ENCODE data around the gene ZFC3H1.

Gene ZFC3H1

GRCh38 chr12:71639341-71639760 is 24.3 kb downstream of the ZFC3H1 start:
- DNase-seq (ENCODE audit: low spot score): peak; percentile 11

DNA sequence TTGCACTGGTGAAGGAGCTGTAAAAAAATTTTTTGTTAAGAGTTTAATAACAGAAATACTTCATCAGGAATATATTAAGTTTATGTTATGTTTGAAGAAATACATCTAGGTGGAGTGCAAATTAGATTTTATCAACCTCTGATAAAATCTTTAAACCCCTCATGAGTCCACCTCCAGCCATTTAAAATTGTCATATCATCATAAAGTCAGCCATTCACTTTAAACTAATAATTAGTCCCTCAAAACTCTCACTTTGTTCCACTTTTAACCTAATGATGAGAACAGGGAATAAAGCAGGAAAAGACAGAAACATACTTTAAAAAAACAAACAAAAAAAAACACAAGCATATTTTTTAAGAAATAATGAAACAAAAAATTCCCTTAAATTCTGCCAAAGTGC is 25.1 kb downstream of the ZFC3H1 start:
- no peak for DNase-seq (ENCODE audit: low spot score)

DNA sequence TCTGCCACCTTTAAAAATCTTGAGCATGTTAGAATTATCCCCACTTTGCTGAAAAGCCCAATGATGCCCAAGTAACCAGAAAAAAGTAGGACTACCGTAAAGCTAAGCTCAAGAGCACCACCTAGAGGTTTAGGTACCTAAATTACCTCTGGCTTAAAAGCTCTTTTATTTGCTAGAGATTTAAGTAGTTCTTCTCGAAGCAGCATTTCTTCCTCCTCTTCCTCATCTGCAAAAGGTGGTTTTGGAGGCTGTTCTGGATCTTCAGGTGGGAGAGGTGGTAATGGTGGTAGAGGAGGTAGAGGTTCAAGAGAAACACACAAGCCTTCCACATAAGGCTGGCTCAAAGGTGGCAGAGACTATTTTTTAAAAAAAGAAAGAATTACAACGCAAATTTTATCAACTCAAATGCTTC is 26.9 kb downstream of the ZFC3H1 start:
- DNase-seq (ENCODE audit: low spot score): peak; percentile 68

- no peak for DNase-seq (ENCODE audit: low spot score)
Measured at GRCh38 chr12:71627438-71628002, 36.1 kb downstream of the ZFC3H1 start.

DNA sequence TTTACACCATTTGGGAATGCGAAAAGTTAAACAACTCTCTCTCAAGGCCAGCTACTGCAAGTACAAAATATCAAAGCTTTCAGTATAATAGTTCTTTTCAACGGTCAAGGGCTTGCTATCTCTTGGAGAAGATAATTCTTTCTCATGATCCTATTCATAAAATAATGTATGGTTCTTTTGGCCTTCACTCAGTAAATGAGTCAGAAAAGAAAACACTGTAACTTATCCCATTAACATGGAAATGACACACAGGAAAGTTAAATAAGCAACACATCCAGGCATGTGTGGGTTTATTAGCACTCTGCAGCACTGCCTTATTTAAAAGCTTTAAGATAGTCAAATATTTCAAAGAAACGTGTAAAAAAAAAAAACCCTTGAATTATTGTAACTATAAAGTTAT is 36.9 kb downstream of the ZFC3H1 start:
- DNase-seq (ENCODE audit: low spot score): no peak

DNA sequence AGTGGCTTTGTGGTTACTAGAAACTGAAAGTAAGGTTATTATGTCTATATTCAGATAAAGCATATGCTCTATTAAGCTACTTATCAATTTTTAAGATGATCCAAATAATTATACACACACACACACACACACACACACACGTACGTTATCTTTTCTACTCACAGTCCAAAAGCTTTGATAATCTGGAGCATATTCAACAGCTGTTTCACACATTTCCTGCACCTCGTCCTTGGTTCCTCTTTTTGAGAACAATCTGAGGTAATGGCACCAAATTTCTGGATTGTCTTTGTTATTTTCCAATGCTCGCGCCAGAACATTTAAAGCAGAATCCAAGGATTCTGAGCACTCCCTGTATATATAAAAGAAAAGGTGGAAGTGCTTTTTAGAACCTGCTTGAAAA is 37.5 kb downstream of the ZFC3H1 start:
- DNase-seq (ENCODE audit: low spot score): no peak

DNA sequence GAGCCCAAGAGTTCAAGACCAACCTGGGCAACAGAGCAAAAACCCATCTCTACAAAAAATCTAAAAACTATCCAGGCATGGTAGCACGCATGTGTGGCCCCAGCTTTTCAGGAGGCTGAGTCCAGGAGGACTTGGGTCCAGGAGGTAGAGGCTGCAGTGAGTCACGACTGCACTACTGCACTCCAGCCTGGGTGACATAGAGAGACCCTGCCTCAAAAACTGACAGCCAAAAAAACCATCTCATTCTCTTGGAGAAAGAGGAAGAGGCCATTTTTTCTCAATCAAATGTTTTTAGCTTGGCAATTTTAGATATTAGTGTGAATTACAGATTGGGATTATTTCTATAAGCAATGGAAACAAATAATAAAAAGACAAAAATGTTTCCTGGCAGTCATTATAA is 38.2 kb downstream of the ZFC3H1 start:
- no peak for DNase-seq (ENCODE audit: low spot score)

- DNase-seq (ENCODE audit: low spot score): no peak
Measured at GRCh38 chr12:71621938-71622337, 41.7 kb downstream of the ZFC3H1 start.

DNA sequence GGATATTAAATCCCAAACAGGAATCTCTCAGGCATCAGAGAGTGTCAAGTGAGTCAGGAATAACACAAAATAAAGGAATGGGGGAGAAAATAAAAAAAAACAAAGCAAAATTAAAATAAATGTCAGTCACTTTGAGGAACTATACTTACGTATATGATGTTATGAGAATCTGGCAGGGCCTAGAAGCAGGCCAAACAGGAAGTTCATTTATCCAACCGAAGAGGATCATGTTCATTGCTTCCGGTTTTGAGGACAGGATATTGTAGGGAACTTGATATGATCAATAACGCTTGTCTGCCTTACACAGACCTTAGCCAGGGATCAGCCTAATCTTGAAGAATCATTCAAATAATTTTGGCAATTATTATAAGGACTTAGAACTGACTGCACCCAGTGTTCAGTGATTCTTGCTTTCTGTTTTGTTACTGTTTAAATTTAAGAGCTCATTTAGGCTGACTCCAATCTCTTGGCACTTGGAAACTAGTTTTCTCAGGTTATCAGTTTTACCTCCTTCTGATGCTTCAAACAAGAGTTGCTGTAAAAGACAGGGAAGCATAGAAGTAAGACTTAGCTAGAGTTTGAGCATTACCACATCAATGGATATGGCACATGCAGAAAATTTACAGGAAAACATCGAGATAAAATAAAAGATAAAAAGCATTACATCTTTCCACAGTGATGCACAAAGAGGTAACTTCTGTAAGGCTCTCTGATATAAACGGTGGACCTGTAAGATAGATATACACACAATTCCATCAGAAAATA is 53.4 kb downstream of the ZFC3H1 start:
- DNase-seq (ENCODE audit: low spot score): no peak

GRCh38 chr12:71607494-71608330 is 55.9 kb downstream of the ZFC3H1 start:
- DNase-seq (ENCODE audit: low spot score): no peak

DNA sequence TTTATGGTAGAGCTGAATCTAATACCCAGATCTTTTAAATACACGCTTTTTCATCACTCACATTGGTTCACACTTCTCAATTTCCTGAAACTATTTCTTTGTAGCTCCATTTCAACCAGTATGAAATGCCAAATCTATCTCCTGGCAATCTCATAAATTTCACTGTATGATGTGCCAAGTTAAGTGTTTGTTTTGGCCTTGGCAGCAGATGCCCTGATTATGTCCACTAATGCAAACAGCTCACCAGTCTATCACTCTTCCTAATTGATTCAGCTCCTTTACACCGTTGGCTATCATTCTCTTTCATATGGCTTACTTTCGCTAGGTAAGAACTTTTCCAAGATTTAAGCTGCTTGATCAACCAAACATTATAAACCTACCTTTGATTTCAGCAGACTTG is 58.6 kb downstream of the ZFC3H1 start:
- no peak for DNase-seq (ENCODE audit: low spot score)

DNA sequence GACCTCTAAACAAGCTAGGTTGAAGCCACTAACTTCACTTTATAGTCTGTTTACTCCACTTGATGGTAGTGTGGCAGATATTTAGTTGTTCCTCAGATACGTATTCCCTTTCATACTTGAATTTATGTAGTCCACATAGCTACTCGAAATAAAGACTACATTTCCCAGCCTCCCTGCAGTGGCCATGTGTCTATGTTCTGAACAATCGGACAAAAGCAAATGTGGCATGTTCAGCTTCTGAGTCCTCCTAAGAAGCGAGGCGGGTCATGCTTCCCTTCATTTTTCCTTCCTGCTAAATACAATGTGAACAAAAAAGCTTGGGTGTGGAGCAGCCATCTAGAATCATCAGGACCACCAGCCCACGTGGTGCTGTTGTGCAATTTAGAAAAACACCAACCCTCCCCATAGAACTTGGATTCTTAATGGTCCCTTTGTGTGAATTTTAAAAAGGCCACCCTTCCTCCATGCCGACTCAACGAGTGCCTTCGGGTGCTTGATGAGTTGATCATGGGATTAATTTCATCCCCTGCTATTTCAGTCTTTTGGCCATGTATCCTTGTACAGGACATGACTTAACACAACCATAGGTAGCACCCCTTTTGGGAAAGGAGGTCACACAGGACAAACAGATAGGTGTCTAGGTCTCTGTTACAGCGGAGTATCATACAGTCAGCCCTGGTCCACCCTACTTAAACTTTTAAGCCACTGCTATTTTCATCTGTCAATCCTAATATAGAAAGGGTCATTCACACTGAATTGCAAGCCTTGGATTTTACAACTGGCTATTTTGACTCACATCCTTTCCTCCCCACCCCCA is 60.7 kb downstream of the ZFC3H1 start:
- no peak for DNase-seq (ENCODE audit: low spot score)

DNA sequence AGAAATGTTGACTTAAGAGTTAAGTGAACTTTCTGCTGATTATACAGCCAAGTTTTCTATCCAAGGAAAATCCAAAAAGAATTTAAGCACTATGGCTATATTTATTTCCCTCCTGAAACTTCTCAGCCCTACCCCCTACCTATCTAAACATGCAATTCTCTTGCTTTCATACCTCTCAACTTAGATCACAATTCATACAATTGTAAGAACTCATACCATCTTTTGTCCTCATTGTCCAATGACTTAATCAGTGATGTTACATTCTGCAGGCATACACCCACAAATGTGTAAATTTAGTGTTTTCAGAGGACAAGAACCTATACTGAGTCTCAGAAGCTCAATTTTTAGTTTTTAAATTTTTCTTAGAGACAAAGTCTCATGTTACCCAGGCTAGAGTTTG is 62.1 kb downstream of the ZFC3H1 start:
- DNase-seq (ENCODE audit: low spot score): no peak

DNA sequence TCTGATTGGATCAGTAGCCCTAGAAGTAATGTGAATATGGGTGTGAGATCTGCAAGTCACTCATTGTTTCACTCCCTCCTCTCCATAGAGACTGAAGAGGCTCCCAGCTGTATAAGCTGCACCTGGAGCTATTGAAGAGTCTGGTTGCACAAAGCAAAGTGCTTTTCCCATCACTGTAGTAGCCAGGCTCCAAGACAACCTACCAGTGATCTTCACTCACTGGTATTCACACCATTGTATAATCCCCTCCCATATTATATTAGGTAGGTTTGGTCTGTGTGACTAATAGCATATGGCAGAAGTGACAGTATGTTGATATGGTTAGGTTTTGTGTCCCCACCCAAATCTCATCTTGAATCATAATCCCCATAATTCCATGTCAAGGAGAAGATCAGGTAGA is 64.4 kb downstream of the ZFC3H1 start:
- no peak for DNase-seq (ENCODE audit: low spot score)

GRCh38 chr12:71594214-71594948 is 69.3 kb downstream of the ZFC3H1 start:
- DNase-seq (ENCODE audit: low spot score): no peak

- no peak for DNase-seq (ENCODE audit: low spot score)
Measured at GRCh38 chr12:71592841-71593240, 70.8 kb downstream of the ZFC3H1 start.

GRCh38 chr12:71591601-71592000 is 72.0 kb downstream of the ZFC3H1 start:
- no peak for DNase-seq (ENCODE audit: low spot score)

DNA sequence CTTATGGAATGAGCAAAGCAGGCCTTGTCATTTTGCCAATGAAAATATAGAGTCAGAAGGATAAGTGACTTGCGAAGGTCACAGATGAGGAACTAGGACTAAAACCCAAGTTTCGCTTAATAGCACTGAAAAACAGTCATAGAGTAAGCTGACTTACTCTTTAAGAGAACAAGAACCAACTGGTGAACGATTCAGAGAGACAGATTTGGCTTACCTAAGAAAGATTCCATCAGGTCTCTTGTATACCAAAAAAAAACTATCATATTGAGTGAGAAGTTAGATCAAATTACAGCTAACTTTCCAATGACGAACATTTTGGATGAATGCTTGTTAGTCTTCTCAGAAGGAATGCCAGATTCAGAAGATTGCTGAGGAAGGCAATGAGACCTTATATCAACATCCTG is 74.2 kb downstream of the ZFC3H1 start:
- no peak for DNase-seq (ENCODE audit: low spot score)

DNA sequence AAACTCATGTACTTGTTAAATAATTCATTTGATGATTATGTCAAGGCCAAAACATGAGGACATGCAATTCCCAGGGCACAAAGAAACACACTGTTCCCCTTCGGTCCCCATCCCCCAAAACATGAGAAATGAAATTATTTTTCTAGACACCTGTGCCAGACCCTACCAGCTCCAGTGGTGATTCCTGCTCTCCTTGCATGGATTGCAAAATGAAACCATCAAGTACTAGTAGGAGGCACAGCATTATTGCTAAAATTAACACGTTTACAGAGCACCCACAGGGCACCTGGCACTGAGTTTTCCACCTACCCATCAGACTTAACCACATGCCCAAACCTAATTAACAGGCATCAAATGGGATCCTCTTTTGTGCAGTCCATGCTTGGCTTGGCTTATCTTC is 76.6 kb downstream of the ZFC3H1 start:
- no peak for DNase-seq (ENCODE audit: low spot score)

- no peak for DNase-seq (ENCODE audit: low spot score)
Measured at GRCh38 chr12:71585218-71585617, 78.4 kb downstream of the ZFC3H1 start.

DNA sequence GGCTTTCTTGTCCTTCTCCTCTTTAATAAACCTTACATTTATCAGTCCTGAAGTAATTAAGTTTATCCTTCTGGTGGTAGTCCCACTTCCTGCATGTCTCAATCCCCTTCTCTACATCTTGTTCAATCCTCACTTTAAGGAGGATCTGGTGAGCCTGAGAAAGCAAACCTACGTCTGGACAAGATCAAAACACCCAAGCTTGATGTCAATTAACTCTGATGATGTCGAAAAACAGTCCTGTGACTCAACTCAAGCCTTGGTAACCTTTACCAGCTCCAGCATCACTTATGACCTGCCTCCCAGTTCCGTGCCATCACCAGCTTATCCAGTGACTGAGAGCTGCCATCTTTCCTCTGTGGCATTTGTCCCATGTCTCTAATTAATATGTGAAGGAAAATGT is 79.3 kb downstream of the ZFC3H1 start:
- peak; percentile 91 for DNase-seq (ENCODE audit: low spot score)

Measured in SK-N-DZ (cell line).